ENCODE data around the gene SNX5. TPM values are rescaled to one million over a fixed set of nuclear protein-coding genes. Genes with fewer than 3 reads are reported as not detected.
A peak's percentile ranks its signal among the peaks of the same experiment; 100 is the strongest.

The SNX5 gene
- total RNA-seq, 1 experiment from 2014 or later: 181 TPM

Small RNA genes within 50 kb of the gene (small RNA-seq; reads per million reads assigned to genes)
- not detected for gene RNU6-192P
- gene SNORD17: 498 reads per million, percentile 99 among the genes with 10 or more reads in this experiment

Other genes with a start within 250 kb of the SNX5 start
- 10.9 and 14.0 TPM in 2 replicates for gene MGME1, start 224 bp upstream of the SNX5 start, total RNA-seq (2014; rRNA removed; shearing (Covaris generic))
- gene OVOL2, start 89.1 kb upstream of the SNX5 start, total RNA-seq (2014; rRNA removed; shearing (Covaris generic)): 17.9 and 18.8 TPM in 2 replicates
- 2.6 and 3.6 TPM in 2 replicates for gene KAT14, start 169.1 kb upstream of the SNX5 start, total RNA-seq (2014; rRNA removed; shearing (Covaris generic))
- 10.2 and 10.4 TPM in 2 replicates for gene PET117, start 169.1 kb upstream of the SNX5 start, total RNA-seq (2014; rRNA removed; shearing (Covaris generic))